Cerebellar cortex (tissue), 1 donor: ENCODE results near the gene SLC35E2B.
A peak's percentile ranks its signal among the peaks of the same experiment; 100 is the strongest.
"Not testable (repeated sequence)": the region's sequence is repeated elsewhere in the genome, so short reads cannot be mapped to it uniquely, and the experiment has no call there.

ENCODE experiments used
- DNase-seq: peaks from one replicate; pipeline ENCODE4 v3.0.0-alpha.2; 2015; ENCODE audit warnings: low spot score

The SLC35E2B gene

DNA sequence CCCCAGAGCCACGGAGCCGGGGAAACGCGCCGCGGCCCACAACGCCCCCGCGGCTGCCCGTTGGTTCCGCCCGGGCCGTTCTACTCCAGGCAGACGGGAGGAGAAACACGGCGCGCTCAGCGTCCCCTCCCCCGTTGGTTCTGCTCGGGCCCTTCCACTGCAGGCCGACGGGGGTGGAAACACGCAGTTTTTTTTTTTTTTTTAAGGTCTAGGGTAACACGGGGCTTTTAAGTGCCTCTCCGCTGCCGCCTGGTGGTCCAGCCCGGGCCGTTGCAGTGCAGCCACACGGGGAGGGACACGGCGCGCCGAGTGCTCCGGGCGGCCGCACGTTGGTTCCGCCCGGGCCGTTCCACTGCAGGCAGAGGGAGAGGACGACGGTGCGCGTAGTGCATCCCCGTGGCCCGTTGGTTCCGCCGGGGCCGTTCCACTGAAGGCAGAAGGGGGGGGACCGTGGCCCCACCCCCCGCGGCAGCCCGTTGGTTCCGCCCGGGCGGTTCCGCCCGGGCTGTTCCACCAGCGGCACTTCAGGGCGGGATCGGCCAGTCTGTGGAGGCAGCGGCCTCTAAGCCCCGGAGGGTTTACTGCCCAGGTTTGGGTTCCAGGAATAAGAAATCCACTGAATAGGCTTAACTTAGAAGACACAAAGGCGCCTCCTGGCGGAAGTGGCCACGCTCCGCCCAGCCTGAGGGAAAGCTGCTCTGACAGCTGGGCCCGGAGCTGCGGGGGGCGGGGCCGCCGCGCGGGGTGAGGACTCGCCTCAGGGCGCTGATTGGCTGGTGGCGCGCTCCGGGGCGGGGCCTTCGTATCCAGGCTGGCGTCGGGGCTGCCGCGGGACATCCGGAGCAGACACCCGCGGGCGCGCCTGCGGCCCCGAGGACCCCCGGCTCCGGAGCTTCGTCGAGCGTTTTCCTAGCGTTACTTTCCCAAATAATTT lies at the start of gene SLC35E2B:
SLC35E2B (minus strand) TSS at position 82 of the 934 bp plus-strand sequence. CDS start 16,096 bp downstream, outside the sequence.
- DNase-seq = peak; percentile 86

DNA sequence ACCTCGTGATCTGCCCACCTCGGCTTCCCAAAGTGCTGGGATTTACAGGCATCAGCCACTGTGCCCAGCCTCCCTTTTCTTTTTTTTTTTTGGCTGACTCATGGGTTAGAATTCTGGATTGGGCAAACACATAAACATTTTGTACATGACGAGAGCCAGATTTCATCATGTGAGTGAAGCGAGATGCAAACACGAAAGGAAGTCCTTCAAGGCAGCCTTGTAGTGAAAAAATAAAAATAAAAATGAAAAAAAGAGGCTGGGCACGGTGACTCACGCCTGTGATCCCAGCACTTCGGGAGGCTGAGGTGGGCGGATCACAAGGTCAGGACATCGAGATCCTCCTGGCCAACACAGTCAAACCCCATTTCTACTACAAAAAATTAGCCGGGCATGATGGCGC lies 48.4 kb upstream of the SLC35E2B start:
- not testable (repeated sequence) for DNase-seq

DNA sequence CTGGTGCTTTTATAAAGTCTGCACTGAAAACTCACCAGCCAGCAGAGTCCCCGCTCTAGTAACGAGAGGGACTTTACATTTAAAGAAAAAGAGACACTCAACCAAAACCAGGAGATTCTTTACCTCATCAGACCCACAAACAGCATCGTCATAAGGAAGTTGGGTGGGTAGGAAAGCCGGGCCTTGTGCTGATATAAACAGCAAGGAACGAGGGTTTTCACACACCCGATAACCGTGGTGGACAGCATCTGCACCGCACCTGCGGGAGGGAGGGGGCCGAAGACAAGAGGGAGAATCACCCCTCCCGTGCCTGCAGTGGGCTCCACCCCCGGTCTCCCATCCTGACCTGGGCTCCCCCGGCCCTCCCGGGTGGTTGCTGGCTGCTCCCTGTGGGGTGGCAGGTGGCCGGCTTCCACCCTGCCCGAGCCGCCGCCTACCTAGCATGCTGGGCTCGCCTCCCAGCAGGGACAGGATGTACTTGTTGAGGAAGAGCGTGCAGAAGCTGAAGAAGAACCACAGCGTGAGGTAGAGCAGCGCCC lies 46.3 kb upstream of the SLC35E2B start:
- not testable (repeated sequence) for DNase-seq

DNA sequence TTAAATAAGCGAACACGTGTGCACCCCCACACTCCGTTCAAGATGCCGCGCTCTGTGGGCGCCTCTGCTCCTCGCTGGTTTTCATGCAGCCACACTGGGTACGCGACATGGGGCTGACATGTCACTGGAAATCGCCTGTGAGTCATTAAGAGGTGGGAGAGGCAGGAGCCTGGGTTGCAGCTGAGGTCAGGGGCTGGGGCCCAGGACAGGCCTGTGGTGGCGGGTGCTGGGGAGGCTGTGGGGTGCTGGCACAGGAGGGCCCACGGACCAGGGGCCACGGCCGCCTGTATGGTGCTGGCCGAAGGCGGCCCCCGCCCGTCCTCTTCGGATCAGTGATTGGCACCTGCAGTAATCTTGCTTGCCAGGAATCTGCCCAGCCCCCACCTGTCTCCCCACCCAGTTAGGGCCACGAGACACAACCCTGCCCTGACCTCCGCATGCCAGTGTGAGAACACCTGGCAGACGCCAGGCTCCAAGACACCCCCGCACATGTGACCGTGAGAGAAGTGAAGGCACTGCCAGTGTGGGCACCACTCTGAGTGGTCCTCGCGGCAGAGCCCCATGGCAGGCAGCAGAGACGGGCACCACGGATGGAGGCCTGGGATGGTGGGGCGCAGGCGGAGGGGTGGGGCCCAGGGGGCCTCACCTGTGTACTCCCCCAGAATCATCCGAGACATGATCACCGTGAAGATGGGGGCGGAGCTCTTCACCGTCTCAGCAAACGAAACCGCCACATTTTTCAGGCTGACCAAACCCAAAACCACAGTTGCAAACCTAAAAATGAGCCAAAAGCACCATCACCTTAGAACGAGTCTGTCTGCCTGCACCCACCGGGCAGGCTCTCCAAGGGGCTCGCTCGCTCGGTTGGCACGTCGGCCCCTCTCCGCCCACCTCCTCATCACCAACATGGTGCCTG lies 45.3 kb upstream of the SLC35E2B start:
- not testable (repeated sequence) for DNase-seq

DNA sequence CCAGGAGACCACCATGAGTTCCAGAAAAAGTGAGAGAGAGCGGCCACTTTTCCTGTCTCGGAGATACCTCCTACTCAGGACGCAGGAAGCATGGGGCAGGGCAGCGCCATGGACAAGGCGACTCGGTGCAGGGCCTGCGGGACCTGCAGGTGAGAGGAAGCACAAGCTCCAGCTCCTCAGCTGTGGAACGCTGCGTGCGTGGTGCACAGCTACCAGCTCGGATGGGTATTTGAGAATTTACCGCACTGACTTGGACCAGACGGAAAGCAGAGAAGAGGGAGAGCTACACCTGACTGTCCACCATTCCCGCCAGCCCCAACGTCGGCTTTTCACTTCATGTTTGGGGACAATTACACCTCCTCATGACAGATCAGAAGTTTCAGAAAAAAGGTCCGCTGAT lies 39.8 kb upstream of the SLC35E2B start:
- DNase-seq = no peak

DNA sequence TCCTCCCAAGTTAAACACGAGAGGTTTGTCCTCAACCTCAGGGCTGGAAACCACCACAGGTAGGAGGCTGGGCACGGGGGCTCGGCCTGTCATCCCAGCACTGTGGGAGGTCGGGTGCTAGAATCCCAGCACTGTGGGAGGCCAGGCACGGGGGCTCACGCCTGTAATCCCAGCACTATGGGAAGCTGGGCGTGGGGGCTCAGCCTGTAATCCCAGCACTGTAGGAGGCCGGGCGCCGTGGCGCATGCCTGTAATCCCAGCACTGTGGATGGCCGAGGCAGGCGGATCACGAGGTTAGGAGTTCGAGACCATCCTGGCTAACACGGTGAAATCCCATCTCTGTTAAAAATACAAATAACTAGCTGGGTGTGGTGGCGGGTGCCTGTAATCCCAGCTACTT lies 38.3 kb upstream of the SLC35E2B start:
- DNase-seq = no peak

DNA sequence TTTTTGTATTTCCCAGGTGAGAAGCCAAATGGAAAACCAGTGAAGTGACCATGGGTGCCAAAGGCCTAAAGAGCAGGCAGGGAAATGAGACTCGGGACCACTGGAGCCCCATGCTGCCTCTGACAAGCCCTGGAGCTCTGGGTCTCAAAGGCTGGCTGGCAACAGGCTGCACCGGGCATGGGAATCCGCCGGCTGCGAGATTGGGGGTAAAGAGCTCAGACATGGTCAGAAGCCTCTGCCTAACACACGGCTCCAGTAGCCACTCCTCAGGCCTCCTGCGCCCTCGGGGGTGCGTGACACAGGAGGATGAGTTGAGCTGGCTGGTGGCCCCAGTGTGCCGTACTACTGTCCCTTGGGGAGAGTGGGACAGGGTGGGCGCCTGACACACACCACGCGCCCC lies 37.6 kb upstream of the SLC35E2B start:
- DNase-seq = not testable (repeated sequence)

DNA sequence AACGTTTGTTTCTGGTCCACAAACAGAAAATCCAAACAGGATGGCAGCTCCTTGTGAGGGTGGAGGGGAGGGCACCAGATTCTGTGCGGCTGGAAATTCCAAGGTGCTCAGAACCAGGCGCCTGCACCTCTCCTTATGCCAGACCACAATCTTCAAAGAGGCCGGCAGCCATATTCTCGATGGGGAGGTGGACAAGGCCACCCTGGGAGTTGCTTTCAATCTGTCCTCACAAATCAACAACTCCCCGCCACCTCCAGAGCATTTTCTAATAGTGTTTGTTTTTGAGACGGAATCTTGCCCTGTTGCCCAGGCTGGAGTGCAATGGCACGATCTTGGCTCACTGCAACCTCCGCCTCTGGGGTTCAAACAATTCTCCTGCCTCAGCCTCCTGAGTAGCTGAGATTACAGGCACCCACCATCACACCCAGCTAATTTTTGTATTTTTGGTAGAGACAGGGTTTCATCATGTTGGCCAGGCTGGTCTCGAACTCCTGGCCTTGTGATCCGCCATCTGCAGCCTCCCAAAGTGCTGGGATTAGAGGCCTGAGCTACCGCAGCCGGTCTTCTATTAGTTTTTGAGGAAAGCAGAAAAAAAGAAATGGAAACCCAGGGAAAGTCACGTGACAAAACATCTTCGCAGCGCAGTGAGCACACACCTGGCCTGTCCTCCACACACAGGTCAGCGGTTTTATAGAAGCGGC lies 36.7 kb upstream of the SLC35E2B start:
- DNase-seq = not testable (repeated sequence)

DNA sequence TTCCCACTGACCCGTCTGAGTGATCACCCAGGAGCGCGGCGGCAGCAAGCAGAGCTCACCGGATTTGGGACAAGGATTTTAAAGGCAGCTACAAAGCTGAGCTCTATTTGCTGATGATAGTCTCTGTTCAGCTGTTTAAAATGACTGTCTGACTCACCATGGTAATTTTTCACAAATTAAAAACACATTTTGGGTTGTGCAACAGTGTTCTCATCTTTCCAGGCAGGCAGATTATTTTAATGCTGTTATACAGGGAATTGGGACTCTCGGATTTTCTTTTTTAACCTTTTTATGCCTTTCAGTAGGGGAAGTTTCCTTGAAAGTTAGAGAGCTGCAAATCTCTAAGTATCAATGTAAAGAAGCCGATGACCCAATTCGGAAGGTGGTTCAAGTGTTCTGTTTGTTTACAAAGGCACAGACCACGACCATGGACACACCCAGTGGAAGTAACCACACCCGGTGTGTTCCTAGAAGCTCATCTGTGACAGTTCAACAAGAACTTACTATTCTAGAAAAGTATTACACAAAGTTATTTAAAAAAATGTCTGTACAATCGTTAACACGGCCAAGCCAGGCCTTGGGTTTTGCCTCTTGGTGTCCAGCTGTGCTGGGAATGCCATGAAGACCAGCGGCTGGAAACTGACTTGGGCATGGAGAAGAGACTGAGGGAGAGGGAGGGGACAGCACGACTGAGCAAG lies 35.9 kb upstream of the SLC35E2B start:
- DNase-seq = not testable (repeated sequence)

DNA sequence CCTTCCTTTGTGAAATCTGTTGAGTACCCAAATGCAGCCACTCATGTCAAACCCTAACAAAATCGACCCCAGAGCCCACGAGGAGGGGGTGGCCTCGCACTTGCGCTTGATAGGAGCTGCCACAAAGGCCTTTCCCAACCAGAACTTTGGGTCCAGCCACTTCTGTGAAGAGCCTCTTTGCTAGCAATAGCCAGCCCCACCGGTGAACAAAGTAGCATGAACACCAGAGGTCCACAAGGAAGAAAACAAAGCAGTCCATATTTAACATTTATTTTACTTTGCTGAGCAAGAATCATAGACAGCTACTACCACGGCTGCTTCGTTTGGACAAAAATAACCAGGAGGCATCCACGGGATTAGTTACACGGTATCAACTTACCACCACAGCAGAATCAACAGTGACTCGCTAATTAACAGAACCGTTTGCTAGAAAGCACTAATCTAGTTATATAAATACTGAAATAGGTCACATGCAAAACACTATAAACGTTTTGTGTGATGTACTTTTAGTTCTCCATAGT lies 34.6 kb upstream of the SLC35E2B start:
- not testable (repeated sequence) for DNase-seq

DNA sequence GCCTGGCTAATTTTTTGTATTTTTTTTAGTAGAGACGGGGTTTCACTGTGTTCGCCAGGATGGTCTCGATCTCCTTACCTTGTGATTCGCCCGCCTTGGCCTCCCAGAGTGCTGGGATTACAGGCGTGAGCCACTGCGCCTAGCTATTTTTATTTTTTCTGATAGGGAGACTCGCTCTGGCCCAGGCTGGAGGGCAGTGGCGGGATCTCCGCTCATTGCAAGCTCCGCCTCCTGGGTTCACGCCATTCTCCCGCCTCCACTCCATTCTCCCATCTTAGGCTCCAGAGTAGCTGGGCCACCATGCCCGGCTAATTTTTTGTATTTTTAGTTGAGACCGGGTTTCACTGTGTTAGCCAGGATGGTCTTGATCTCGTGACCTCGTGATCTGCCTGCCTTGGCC lies 33.5 kb upstream of the SLC35E2B start:
- DNase-seq = not testable (repeated sequence)

DNA sequence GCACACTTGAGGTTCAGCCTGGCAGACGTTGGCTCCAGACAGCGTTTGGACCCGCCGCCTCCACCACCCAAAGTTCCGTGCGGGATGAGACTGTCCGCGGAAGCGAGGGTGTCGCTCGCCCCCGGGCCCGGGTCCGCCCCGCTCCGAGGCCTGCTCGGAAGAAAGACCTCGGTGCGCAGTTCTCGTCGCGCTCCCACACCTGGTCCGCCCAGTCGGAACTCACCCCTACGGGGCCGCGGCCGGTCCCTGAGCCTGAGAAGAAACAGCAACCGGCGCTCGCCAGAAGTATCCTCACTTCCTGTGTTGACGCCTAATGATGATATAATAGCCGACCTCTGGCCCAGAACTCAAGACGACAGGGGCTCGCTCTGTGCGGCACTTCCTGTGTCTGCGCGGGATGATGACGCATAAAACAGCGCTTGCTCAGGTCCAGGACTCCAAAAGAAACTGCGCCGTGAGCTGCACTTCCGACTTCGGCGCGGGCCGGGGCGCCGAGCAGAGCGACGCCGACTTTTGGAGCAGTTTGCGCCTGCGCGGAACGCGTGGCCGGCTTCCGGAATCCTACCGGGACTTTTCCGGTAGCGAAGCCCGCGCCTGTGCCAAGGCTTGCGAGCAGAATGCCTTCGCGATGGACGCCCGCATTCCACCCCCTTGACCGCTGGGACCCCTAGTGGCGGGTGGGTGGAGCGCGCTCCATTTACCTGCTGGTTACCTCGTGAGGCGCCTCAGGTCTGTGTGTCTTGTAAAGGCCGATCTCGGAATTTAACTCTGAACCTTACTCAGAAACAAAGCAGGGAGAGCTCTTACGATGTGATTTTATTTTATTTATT lies 31.7 kb upstream of the SLC35E2B start, which contains the start of gene CDK11A:
CDK11A (minus strand) TSS at position 323 of the 830 bp plus-strand sequence. CDS start 1,539 bp downstream, outside the sequence.
- peak; percentile 99 for DNase-seq

DNA sequence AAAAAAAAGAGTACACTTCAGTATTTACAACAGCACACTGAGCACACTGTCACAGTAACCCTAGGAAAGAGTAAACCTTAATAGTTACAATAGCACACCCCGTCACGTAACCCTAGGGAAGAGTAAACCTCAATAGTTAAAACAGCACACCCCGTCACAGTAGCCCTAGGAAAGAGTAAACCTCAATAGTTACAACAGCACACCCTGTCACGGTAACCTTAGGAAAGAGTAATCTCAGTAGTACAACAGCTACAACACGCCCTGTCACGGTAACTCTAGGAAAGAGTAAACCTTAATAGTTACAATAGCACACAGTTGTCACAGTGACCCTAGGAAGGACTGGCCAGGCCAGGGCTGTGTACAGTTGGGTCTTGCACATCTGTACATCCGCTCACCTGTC lies 28.6 kb upstream of the SLC35E2B start:
- DNase-seq = no peak

DNA sequence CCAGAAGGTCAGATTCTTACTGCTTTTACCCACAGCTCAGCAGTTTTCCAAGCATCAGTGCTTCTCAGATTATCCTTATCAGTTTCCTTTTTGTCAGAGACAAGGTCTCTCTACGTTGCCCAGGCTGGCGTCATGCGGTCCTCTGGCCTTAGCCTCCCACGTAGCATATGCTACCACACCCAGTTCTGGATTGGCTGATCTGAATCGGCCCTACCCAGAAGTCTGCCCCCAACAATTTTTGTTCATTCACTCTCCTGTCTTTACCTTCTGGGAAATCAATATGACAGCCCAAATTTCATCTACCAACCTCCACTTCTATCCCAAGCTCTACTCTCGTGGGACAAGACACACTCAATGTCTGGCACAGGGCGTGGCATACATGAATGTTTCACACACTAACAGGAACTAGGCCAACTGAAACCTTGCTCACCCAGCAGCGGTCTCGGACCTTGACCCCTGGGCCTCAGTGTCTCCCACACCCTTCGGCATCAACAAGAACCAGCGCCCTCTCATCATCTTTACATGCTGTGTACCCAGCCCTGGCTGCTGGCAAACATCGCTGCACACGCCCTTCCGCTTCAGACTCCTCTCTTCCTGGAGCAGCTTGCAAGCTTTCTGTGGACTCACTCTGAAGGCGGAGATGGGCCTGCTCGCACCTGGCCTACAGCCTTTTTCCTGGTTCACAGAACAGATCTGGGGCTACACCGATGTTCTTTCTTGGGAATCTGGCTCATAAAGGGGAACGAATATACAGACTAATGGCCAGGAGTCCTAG lies 22.7 kb upstream of the SLC35E2B start:
- DNase-seq = not testable (repeated sequence)

DNA sequence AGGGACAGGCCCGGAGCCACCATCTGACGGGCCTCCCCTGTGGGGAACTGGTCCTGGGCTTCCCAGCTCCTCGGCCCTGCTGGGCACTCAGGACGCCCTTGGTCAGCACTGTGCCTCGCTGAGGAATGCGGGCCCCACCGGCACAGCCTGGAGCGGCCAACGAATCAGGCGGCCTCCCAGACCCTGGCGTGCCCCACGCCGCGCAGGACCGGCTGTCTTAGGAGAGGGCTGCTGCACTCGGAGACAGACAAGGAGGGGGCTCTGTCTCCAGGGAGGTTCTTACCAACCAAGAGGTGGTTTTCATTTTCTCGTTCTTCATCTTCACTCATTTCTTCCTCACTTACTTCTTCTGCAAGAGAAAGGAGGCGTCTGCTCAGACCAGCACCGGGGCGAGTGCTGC lies 15.3 kb upstream of the SLC35E2B start:
- DNase-seq = not testable (repeated sequence)

DNA sequence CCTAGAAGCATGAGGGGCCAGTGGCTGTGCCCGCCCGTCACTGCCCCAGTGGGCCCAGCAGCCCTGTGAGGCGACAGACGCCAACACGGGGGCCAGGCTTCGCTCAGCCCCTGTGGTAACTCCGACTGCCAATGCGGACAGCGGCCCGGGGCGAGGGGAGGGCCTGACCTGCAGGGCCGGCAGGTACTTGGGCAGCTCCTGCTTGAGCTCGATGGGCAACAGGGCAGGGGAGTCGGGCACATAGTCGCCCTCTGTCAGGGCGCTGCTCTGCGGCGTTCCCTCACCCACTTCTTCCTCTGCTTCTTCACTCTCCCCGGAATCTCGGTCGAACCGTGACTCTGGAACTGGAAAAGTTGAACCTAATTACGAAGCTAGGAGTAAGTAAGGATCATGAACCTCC lies 14.6 kb upstream of the SLC35E2B start:
- not testable (repeated sequence) for DNase-seq

DNA sequence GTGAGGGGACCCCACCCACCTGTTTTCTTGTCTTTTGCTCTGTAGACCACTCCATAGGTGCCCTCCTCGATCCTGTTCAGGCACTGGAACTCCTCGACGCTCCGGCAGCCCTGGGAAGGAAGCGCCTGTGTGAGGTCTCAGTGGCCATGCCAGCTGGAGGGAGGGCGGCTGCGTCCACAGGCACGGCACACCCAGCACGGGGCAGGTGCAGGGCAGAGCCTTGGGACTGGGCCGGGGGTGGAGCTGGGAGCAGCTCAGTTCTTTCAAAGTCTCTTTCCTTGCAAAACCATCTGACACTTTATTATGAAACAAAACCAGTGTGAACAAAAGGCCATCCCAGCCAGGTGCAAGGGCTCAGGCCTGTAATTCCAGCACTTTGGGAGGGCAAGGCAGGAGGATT lies 13.0 kb upstream of the SLC35E2B start:
- not testable (repeated sequence) for DNase-seq

DNA sequence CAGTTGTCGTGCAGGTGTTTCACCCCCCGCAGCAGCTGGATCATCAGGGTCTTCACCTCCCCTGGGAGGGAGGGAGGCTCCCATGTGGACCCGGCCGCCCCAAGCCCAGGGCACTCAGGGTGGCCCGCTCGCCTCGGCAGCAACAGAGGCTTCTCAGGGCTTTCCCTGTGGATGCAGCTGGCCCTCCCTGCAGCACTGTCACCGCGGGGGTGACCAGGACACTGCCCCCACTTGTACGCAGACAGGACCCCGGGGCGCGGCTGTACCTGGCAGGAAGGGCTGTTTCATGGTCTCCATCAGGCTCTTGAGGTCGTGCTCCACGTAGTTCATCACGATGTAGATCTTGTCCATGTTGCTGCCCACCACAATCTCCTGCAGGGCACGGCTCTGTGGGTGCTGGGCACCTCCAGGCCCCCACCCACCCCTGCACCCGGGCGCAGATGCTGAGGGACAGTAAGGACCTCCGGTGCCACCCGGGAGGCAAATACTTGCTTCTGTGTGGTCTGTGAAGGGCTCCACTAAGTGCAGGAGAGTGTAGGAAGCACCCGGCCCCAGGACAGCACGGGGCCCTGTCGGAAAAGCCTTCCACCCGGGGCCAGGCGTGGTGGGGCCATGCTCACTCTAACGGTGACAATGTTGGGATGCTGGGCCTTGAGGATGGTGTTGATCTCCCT lies 11.8 kb upstream of the SLC35E2B start:
- not testable (repeated sequence) for DNase-seq
